Measurements from ENCODE around the gene ANK3. TPM values are rescaled to one million over a fixed set of nuclear protein-coding genes. Genes with fewer than 3 reads are reported as not detected.
A peak's percentile ranks its signal among the peaks of the same experiment; 100 is the strongest.

The ANK3 gene
- polyA plus RNA-seq, 1 donor (not counting 4 experiments of a cell fraction or from before 2014, with no cell fraction given) = 8.3 TPM

- dilution Hi-C loops (cut with MboI; ENCODE audit: extremely low pct_ligation_motif_present, low sequenced_read_pairs) = no loop called here
- Histone ChIP-seq H3K9ac (ENCODE audit: control insufficient read depth, extremely low read depth, insufficient read depth, low read length) (no peak overlapping the region), H3K4me1 (ENCODE audit: control insufficient read depth, extremely low read depth, insufficient read depth, low read length) (no peaks in the 10 kb centered on the region), H3K9me1 (ENCODE audit: control insufficient read depth, extremely low read depth, insufficient read depth, low read length) (no peaks in the 10 kb centered on the region), H3K27ac (ENCODE audit: control insufficient read depth, insufficient read depth, low read length) (no peak overlapping the region), H3K27me3 (ENCODE audit: control insufficient read depth, extremely low read depth, insufficient read depth, low read length) (no peaks in the 10 kb centered on the region), H3K9me3 (ENCODE audit: control insufficient read depth, low read depth, low read length) (no peaks in the 10 kb centered on the region), H2AFZ (ENCODE audit: control insufficient read depth, low read length) (no peak overlapping the region), H4K20me1 (ENCODE audit: control insufficient read depth, extremely low read depth, insufficient read depth, low read length) (no peaks in the 10 kb centered on the region), H3K4me3 (ENCODE audit: control insufficient read depth in 2 of 3, extremely low read depth in 1 of 3, insufficient read depth in 2 of 3, low read depth in 1 of 3, low read length in 3 of 3) (no peak overlapping the region), H3K4me2 (ENCODE audit: control insufficient read depth, extremely low read depth, insufficient read depth, low read depth, low read length) (no peak overlapping the region), H3K36me3 (ENCODE audit: control insufficient read depth in 2 of 2, extremely low read depth in 1 of 2, insufficient read depth in 2 of 2, low read length in 2 of 2) (no peaks in the 10 kb centered on the region), H3K79me2 (ENCODE audit: control insufficient read depth, insufficient read depth, low read length) (no peaks in the 10 kb centered on the region)
- TF ChIP-seq CTCF (optimal IDR thresholded peaks at IDR 0.05 in 1 of 3, IDR thresholded peaks at IDR 0.05 in 1 of 3, conservative IDR thresholded peaks at IDR 0.05 in 1 of 3; ENCODE audit: extremely low read depth in 1 of 3, insufficient read depth in 2 of 3, low read length in 3 of 3) (no peak), EZH2 (IDR thresholded peaks at IDR 0.05; ENCODE audit: low read length) (no peak)
- no peak for DNase-seq (ENCODE audit: low read depth, low spot score)
- FAIRE-seq = no peak
Measured at GRCh38 chr10:60336901-60337630, 52.6 kb downstream of the ANK3 start.

- no peaks in the 10 kb centered on the region for H3K27me3 ChIP-seq (ENCODE audit: control insufficient read depth, extremely low read depth, insufficient read depth, low read length)
- H3K9ac ChIP-seq (ENCODE audit: control insufficient read depth, extremely low read depth, insufficient read depth, low read length) = no peak overlapping the region
- dilution Hi-C loops (cut with MboI; ENCODE audit: extremely low pct_ligation_motif_present, low sequenced_read_pairs) = no loop called here
- no peaks in the 10 kb centered on the region for H3K79me2 ChIP-seq (ENCODE audit: control insufficient read depth, insufficient read depth, low read length)
- TF ChIP-seq EZH2 (IDR thresholded peaks at IDR 0.05; ENCODE audit: low read length) = no peak
- peak; percentile 26 to 51 (median 26) for TF ChIP-seq CTCF (optimal IDR thresholded peaks at IDR 0.05 in 1 of 3, IDR thresholded peaks at IDR 0.05 in 1 of 3, conservative IDR thresholded peaks at IDR 0.05 in 1 of 3; ENCODE audit: extremely low read depth in 1 of 3, insufficient read depth in 2 of 3, low read length in 3 of 3)
- H3K9me3 ChIP-seq (ENCODE audit: control insufficient read depth, low read depth, low read length) = no peaks in the 10 kb centered on the region
- no peaks in the 10 kb centered on the region for H3K4me1 ChIP-seq (ENCODE audit: control insufficient read depth, extremely low read depth, insufficient read depth, low read length)
- no peaks in the 10 kb centered on the region for H3K9me1 ChIP-seq (ENCODE audit: control insufficient read depth, extremely low read depth, insufficient read depth, low read length)
- no peak overlapping the region for H2AFZ ChIP-seq (ENCODE audit: control insufficient read depth, low read length)
- H3K36me3 ChIP-seq (ENCODE audit: control insufficient read depth in 2 of 2, extremely low read depth in 1 of 2, insufficient read depth in 2 of 2, low read length in 2 of 2) = no peaks in the 10 kb centered on the region
- FAIRE-seq (no peak), DNase-seq (ENCODE audit: low read depth, low spot score) (no peak)
- no peak overlapping the region for H3K4me3 ChIP-seq (ENCODE audit: control insufficient read depth in 2 of 3, extremely low read depth in 1 of 3, insufficient read depth in 2 of 3, low read depth in 1 of 3, low read length in 3 of 3)
- H3K27ac ChIP-seq (ENCODE audit: control insufficient read depth, insufficient read depth, low read length) = no peak overlapping the region
- no peaks in the 10 kb centered on the region for H4K20me1 ChIP-seq (ENCODE audit: control insufficient read depth, extremely low read depth, insufficient read depth, low read length)
- H3K4me2 ChIP-seq (ENCODE audit: control insufficient read depth, extremely low read depth, insufficient read depth, low read depth, low read length) = no peak overlapping the region
Measured at GRCh38 chr10:60335708-60336107, 54.0 kb downstream of the ANK3 start.

Measured in keratinocyte (primary cell).